Left ventricle myocardium inferior (tissue), 1 donor: ENCODE measurements around the gene AMOTL2. TPM values are rescaled to one million over a fixed set of nuclear protein-coding genes. Genes with fewer than 3 reads are reported as not detected.
A peak's percentile ranks its signal among the peaks of the same experiment; 100 is the strongest.

Source experiments
- DNase-seq: peaks from one replicate; pipeline ENCODE4 v3.0.0-alpha.2; 2020
- H3K27ac ChIP-seq: fragments of 200-600 bp; replicated peaks from 2 replicates; pipeline ENCODE4 v1.8.0; 2021
- H3K27me3 ChIP-seq: fragments of 200-600 bp; 2 replicates; pipeline ENCODE4 v1.8.0; 2021; ENCODE audit warnings: low read depth
- H3K36me3 ChIP-seq: fragments of 200-600 bp; 2 replicates; pipeline ENCODE4 v1.8.0; 2021
- H3K4me1 ChIP-seq: fragments of 200-600 bp; 2 replicates; pipeline ENCODE4 v1.8.0; 2021
- H3K4me3 ChIP-seq: fragments of 200-600 bp; 2 replicates; pipeline ENCODE4 v1.8.0; 2021; ENCODE audit warnings: mild to moderate bottlenecking, moderate library complexity
- H3K9me3 ChIP-seq: fragments of 200-600 bp; replicated peaks from 2 replicates; pipeline ENCODE4 v1.8.0; 2021
- CTCF ChIP-seq: fragments of 200-600 bp; IDR thresholded peaks from 2 replicates; pipeline ENCODE4 v1.8.0; 2021; ENCODE audit warnings: antibody characterized with exemption, mild to moderate bottlenecking, borderline replicate concordance
- intact Hi-C: fragments of 100-400 bp; cut with micrococcal nuclease; formaldehyde crosslinking; loops from one replicate; pipeline ENCODE4 v1.11.0; 2022
- total RNA-seq: library from RNA; stranded (reverse); fragmentation: NEBNext Ultra II Directional; extraction: Animal tissue kit (Norgen Biotek cat#: 25700); gene quantifications from one replicate; pipeline ENCODE4 v1.2.1, GENCODE V29; 2021
- donor health status: DM: no; HTN: yes; CAD: no; lungs with severe emphysema.

The AMOTL2 gene
- total RNA-seq, 1 donor from 2014 or later = 44.4 TPM

- intact Hi-C loops = no loop called here
- Histone ChIP-seq H3K9me3 (peaks cover 22% of the 10 kb centered on the region), H3K4me1 (peaks cover 51% of the 10 kb centered on the region), H3K36me3 (peaks cover 2% of the 10 kb centered on the region), H3K4me3 (no peak overlapping the region), H3K27me3 (no peaks in the 10 kb centered on the region), H3K27ac (peak overlapping the region; percentile 39)
- DNase-seq = no peak
- TF ChIP-seq CTCF = no peak
Measured at GRCh38 chr3:134348524-134348923, 25.7 kb downstream of the AMOTL2 start.

- intact Hi-C loops = no loop called here
- TF ChIP-seq CTCF = no peak
- Histone ChIP-seq H3K27me3 (no peaks in the 10 kb centered on the region), H3K9me3 (peaks cover 22% of the 10 kb centered on the region), H3K36me3 (no peaks in the 10 kb centered on the region), H3K27ac (no peak overlapping the region), H3K4me3 (no peak overlapping the region), H3K4me1 (peaks cover 41% of the 10 kb centered on the region)
- no peak for DNase-seq
Measured at GRCh38 chr3:134347551-134347950, 26.7 kb downstream of the AMOTL2 start.

GRCh38 chr3:134346744-134347143 lies 27.5 kb downstream of the AMOTL2 start:
- intact Hi-C loops = no loop called here
- H3K4me1 ChIP-seq = peaks cover 33% of the 10 kb centered on the region
- no peak for DNase-seq
- H3K27ac ChIP-seq = no peak overlapping the region
- peaks cover 22% of the 10 kb centered on the region for H3K9me3 ChIP-seq
- H3K4me3 ChIP-seq = no peak overlapping the region
- H3K27me3 ChIP-seq = no peaks in the 10 kb centered on the region
- TF ChIP-seq CTCF = no peak
- H3K36me3 ChIP-seq = no peaks in the 10 kb centered on the region

- intact Hi-C loops = no loop called here
- Histone ChIP-seq H3K36me3 (no peaks in the 10 kb centered on the region), H3K27me3 (no peaks in the 10 kb centered on the region), H3K27ac (no peak overlapping the region), H3K9me3 (peaks cover 22% of the 10 kb centered on the region), H3K4me1 (peaks cover 18% of the 10 kb centered on the region), H3K4me3 (no peak overlapping the region)
- no peak for TF ChIP-seq CTCF
- DNase-seq = no peak
Measured at GRCh38 chr3:134345202-134345601, 29.0 kb downstream of the AMOTL2 start.

GRCh38 chr3:134344560-134344959 lies 29.7 kb downstream of the AMOTL2 start:
- intact Hi-C loops = no loop called here
- Histone ChIP-seq H3K4me3 (no peak overlapping the region), H3K27me3 (no peaks in the 10 kb centered on the region), H3K36me3 (no peaks in the 10 kb centered on the region), H3K9me3 (peaks cover 22% of the 10 kb centered on the region), H3K4me1 (peaks cover 18% of the 10 kb centered on the region), H3K27ac (no peak overlapping the region)
- DNase-seq = no peak
- TF ChIP-seq CTCF = no peak

GRCh38 chr3:134342259-134342658 lies 32.0 kb downstream of the AMOTL2 start:
- H3K4me3 ChIP-seq = no peak overlapping the region
- TF ChIP-seq CTCF = no peak
- intact Hi-C loops = no loop called here
- H3K4me1 ChIP-seq = peaks cover 5% of the 10 kb centered on the region
- H3K27me3 ChIP-seq = no peaks in the 10 kb centered on the region
- H3K9me3 ChIP-seq = peaks cover 15% of the 10 kb centered on the region
- no peaks in the 10 kb centered on the region for H3K36me3 ChIP-seq
- no peak for DNase-seq
- H3K27ac ChIP-seq = no peak overlapping the region
